SK-N-SH (cell line): Measurements from ENCODE around the gene SLC39A13.

Experiments
- CHD2 ChIP-seq: fragments of 150-350 bp; IDR thresholded peaks from 2 replicates; pipeline ENCODE4 v1.6.1; 2018; ENCODE audit warnings: low read length; ENCODE audit not compliant: partially characterized antibody
- CTCF ChIP-seq: fragments of 200-600 bp; sonication (generic); IDR thresholded peaks from 2 replicates; pipeline ENCODE4 v1.6.1; 2017; ENCODE audit warnings: antibody characterized with exemption, mild to moderate bottlenecking, moderate library complexity
- EP300 ChIP-seq, 2 experiments: IDR thresholded peaks; 2 replicates each; pipeline versions ENCODE4 v1.4.0 to v1.6.1; 2012; ENCODE audit warnings: borderline replicate concordance in 1 of 2, low read depth in 1 of 2, low read length in 1 of 2
- FOXJ3 ChIP-seq: sonication (generic); formaldehyde crosslinking; IDR thresholded peaks from 2 replicates; pipeline ENCODE4 v1.5.1; 2020; ENCODE audit warnings: mild to moderate bottlenecking, missing genetic modification reagents
- FOXM1 ChIP-seq: IDR thresholded peaks from 2 replicates; pipeline ENCODE4 v1.4.0; 2012; ENCODE audit warnings: low read depth, mild to moderate bottlenecking
- PBX3 ChIP-seq: IDR thresholded peaks from 2 replicates; pipeline ENCODE4; 2012
- POLR2AphosphoS5 ChIP-seq: IDR thresholded peaks from 2 replicates; pipeline ENCODE4 v1.6.1; 2012; ENCODE audit warnings: low read depth, low read length
- RAD21 ChIP-seq: IDR thresholded peaks from 2 replicates; pipeline ENCODE4 v1.6.1; 2012; ENCODE audit warnings: mild to moderate bottlenecking, low read length
- TAF1 ChIP-seq: IDR thresholded peaks from 2 replicates; pipeline ENCODE4 v1.6.1; 2012; ENCODE audit warnings: low read depth, mild to moderate bottlenecking, low read length, moderate library complexity, borderline replicate concordance
- USF1 ChIP-seq: IDR thresholded peaks from 2 replicates; pipeline ENCODE4 v1.4.0; 2012; ENCODE audit warnings: low read depth, borderline replicate concordance

- TF ChIP-seq FOXM1 (no peak), CTCF (no peak), EP300 (IDR thresholded peaks at IDR 0.05; ENCODE audit: borderline replicate concordance in 1 of 2, low read depth in 1 of 2, low read length in 1 of 2) (no peak), USF1 (no peak), FOXJ3 (no peak), CHD2 (no peak), TAF1 (no peak), RAD21 (no peak), POLR2AphosphoS5 (no peak), PBX3 (no peak)
Measured at GRCh38 chr11:47442514-47442913, 34.1 kb downstream of the SLC39A13 start.
